Loucy (cell line): ENCODE measurements around the gene RECQL5.
"Not testable (repeated sequence)": the region's sequence is repeated elsewhere in the genome, so short reads cannot be mapped to it uniquely, and the experiment has no call there.

ENCODE experiments used
- EZH2phosphoT487 ChIP-seq: fragments of 200-600 bp; IDR thresholded peaks from 2 replicates; pipeline ENCODE4 v1.6.1; 2018; ENCODE audit warnings: antibody characterized with exemption, mild to moderate bottlenecking, moderate library complexity, borderline replicate concordance
- TF ChIP-seq, protein P1 (sequence below): fragments of 200-600 bp; sonication (generic); conservative IDR thresholded peaks from 2 replicates; pipeline ENCODE4 v1.5.1; 2014; ENCODE audit warnings: mild to moderate bottlenecking, antibody characterized with exemption, low read length

GRCh38 chr17:75638039-75638438 lies 28.9 kb downstream of the RECQL5 start:
- TF ChIP-seq, protein P1, sequence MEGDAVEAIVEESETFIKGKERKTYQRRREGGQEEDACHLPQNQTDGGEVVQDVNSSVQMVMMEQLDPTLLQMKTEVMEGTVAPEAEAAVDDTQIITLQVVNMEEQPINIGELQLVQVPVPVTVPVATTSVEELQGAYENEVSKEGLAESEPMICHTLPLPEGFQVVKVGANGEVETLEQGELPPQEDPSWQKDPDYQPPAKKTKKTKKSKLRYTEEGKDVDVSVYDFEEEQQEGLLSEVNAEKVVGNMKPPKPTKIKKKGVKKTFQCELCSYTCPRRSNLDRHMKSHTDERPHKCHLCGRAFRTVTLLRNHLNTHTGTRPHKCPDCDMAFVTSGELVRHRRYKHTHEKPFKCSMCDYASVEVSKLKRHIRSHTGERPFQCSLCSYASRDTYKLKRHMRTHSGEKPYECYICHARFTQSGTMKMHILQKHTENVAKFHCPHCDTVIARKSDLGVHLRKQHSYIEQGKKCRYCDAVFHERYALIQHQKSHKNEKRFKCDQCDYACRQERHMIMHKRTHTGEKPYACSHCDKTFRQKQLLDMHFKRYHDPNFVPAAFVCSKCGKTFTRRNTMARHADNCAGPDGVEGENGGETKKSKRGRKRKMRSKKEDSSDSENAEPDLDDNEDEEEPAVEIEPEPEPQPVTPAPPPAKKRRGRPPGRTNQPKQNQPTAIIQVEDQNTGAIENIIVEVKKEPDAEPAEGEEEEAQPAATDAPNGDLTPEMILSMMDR = not testable (repeated sequence)
- not testable (repeated sequence) for TF ChIP-seq EZH2phosphoT487
